ENCODE results near the gene PPP1R14C. TPM values are rescaled to one million over a fixed set of nuclear protein-coding genes. Genes with fewer than 3 reads are reported as not detected.
"Not testable (repeated sequence)": the region's sequence is repeated elsewhere in the genome, so short reads cannot be mapped to it uniquely, and the experiment has no call there.

The PPP1R14C gene
- total RNA-seq, 2 experiments from 2014 or later, result 0.21 TPM; not detected in 1

GRCh38 chr6:150119173-150119572 lies 23.7 kb upstream of the PPP1R14C start:
- Mint-ChIP-seq H3K4me1 (peaks cover 2% of the 10 kb centered on the region), H3K4me3 (no peak overlapping the region), H3K27me3 (peaks cover under 1% of the 10 kb centered on the region), H3K36me3 (ENCODE audit: low read depth) (no peaks in the 10 kb centered on the region), H3K27ac (no peak overlapping the region), H3K9me3 (ENCODE audit: low read depth) (peaks cover 2% of the 10 kb centered on the region)
- ATAC-seq (no peak), DNase-seq (no peak)
- ChIA-PET POLR2A (no interaction called here), CTCF (interaction anchor here (0.6 to 0.7 kb wide), 2 partner anchors 254 to 274 kb away, joined by 3 read pairs; no protein-coding TSS in a partner anchor)
- intact Hi-C loops (cut with DNase I, micrococcal nuclease), result no loop called here

- Mint-ChIP-seq H3K27ac (no peak overlapping the region), H3K27me3 (peaks cover 9% of the 10 kb centered on the region), H3K36me3 (ENCODE audit: low read depth) (no peaks in the 10 kb centered on the region), H3K4me1 (peaks cover 2% of the 10 kb centered on the region), H3K4me3 (no peak overlapping the region), H3K9me3 (ENCODE audit: low read depth) (no peaks in the 10 kb centered on the region)
- intact Hi-C loops (cut with DNase I, micrococcal nuclease), result no loop called here
- ATAC-seq, result no peak
- no peak for DNase-seq
- CTCF ChIA-PET, result no interaction called here
- POLR2A ChIA-PET, result no interaction called here
Observed at GRCh38 chr6:150123645-150124044, 19.2 kb upstream of the PPP1R14C start.

GRCh38 chr6:150124235-150124634 lies 18.6 kb upstream of the PPP1R14C start:
- H3K27ac Mint-ChIP-seq, result no peak overlapping the region
- no peaks in the 10 kb centered on the region for H3K9me3 Mint-ChIP-seq (ENCODE audit: low read depth)
- DNase-seq (no peak), ATAC-seq (no peak)
- H3K4me1 Mint-ChIP-seq, result peaks cover under 1% of the 10 kb centered on the region
- H3K27me3 Mint-ChIP-seq, result peaks cover 9% of the 10 kb centered on the region
- H3K4me3 Mint-ChIP-seq, result no peak overlapping the region
- ChIA-PET CTCF (no interaction called here), POLR2A (no interaction called here)
- intact Hi-C loops (cut with DNase I, micrococcal nuclease), result no loop called here
- H3K36me3 Mint-ChIP-seq (ENCODE audit: low read depth), result no peaks in the 10 kb centered on the region

- peaks cover 13% of the 10 kb centered on the region for H3K27me3 Mint-ChIP-seq
- POLR2A ChIA-PET, result no interaction called here
- no peaks in the 10 kb centered on the region for H3K36me3 Mint-ChIP-seq (ENCODE audit: low read depth)
- CTCF ChIA-PET, result interaction anchor here (1.0 kb wide), 1 partner anchor 13 kb away, joined by 3 read pairs; no protein-coding TSS in a partner anchor
- H3K27ac Mint-ChIP-seq, result no peak overlapping the region
- intact Hi-C loops (cut with DNase I, micrococcal nuclease), result no loop called here
- no peaks in the 10 kb centered on the region for H3K9me3 Mint-ChIP-seq (ENCODE audit: low read depth)
- ATAC-seq (no peak), DNase-seq (no peak)
- no peak overlapping the region for H3K4me3 Mint-ChIP-seq
- H3K4me1 Mint-ChIP-seq, result no peaks in the 10 kb centered on the region
Observed at GRCh38 chr6:150126641-150127291, 16.1 kb upstream of the PPP1R14C start.

GRCh38 chr6:150128425-150128824 lies 14.4 kb upstream of the PPP1R14C start:
- POLR2A ChIA-PET, result no interaction called here
- H3K9me3 Mint-ChIP-seq (ENCODE audit: low read depth), result no peaks in the 10 kb centered on the region
- no peaks in the 10 kb centered on the region for H3K36me3 Mint-ChIP-seq (ENCODE audit: low read depth)
- H3K27me3 Mint-ChIP-seq, result peaks cover 13% of the 10 kb centered on the region
- CTCF ChIA-PET, result interaction anchor here (0.7 kb wide), 1 partner anchor 685 kb away, joined by 3 read pairs; no protein-coding TSS in a partner anchor
- ATAC-seq (no peak), DNase-seq (no peak)
- H3K4me1 Mint-ChIP-seq, result no peaks in the 10 kb centered on the region
- intact Hi-C loops (cut with DNase I, micrococcal nuclease), result no loop called here
- no peak overlapping the region for H3K27ac Mint-ChIP-seq
- H3K4me3 Mint-ChIP-seq, result no peak overlapping the region

GRCh38 chr6:150129616-150130505 lies 13.0 kb upstream of the PPP1R14C start:
- CTCF ChIA-PET, result interaction anchor here (0.6 kb wide), 1 partner anchor 204 kb away, joined by 4 read pairs; no protein-coding TSS in a partner anchor
- no peak overlapping the region for H3K27ac Mint-ChIP-seq
- peaks cover 14% of the 10 kb centered on the region for H3K27me3 Mint-ChIP-seq

GRCh38 chr6:150133686-150134085 lies 9.2 kb upstream of the PPP1R14C start:
- no peak for ATAC-seq
- DNase-seq, result no peak
- no peaks in the 10 kb centered on the region for H3K36me3 Mint-ChIP-seq (ENCODE audit: low read depth)
- no peak overlapping the region for H3K4me3 Mint-ChIP-seq
- H3K27me3 Mint-ChIP-seq, result peaks cover 25% of the 10 kb centered on the region
- peaks cover 5% of the 10 kb centered on the region for H3K9me3 Mint-ChIP-seq (ENCODE audit: low read depth)
- CTCF ChIA-PET, result no interaction called here
- POLR2A ChIA-PET, result no interaction called here
- intact Hi-C loops (cut with DNase I, micrococcal nuclease), result no loop called here
- peaks cover 4% of the 10 kb centered on the region for H3K4me1 Mint-ChIP-seq
- H3K27ac Mint-ChIP-seq, result no peak overlapping the region

More at GRCh38 chr6:150129616-150130505, 13.0 kb upstream of the PPP1R14C start:
- no peaks in the 10 kb centered on the region for H3K36me3 Mint-ChIP-seq (ENCODE audit: low read depth)
- ATAC-seq, result no peak
- H3K9me3 Mint-ChIP-seq (ENCODE audit: low read depth), result no peaks in the 10 kb centered on the region
- H3K4me3 Mint-ChIP-seq, result no peak overlapping the region
- POLR2A ChIA-PET, result no interaction called here
- intact Hi-C loops (cut with DNase I, micrococcal nuclease), result no loop called here
- no peaks in the 10 kb centered on the region for H3K4me1 Mint-ChIP-seq
- no peak for DNase-seq

GRCh38 chr6:150134280-150134920 lies 8.4 kb upstream of the PPP1R14C start:
- POLR2A ChIA-PET, result no interaction called here
- DNase-seq (no peak), ATAC-seq (no peak)
- Mint-ChIP-seq H3K27me3 (peaks cover 28% of the 10 kb centered on the region), H3K4me1 (peaks cover 4% of the 10 kb centered on the region), H3K27ac (no peak overlapping the region), H3K9me3 (ENCODE audit: low read depth) (peaks cover 5% of the 10 kb centered on the region), H3K4me3 (no peak overlapping the region), H3K36me3 (ENCODE audit: low read depth) (no peaks in the 10 kb centered on the region)
- CTCF ChIA-PET, result no interaction called here
- intact Hi-C loops (cut with DNase I, micrococcal nuclease), result no loop called here

- intact Hi-C loops (cut with DNase I, micrococcal nuclease); ATAC-seq; H3K27ac Mint-ChIP-seq; CTCF ChIA-PET; POLR2A ChIA-PET; H3K36me3 Mint-ChIP-seq (ENCODE audit: low read depth); H3K9me3 Mint-ChIP-seq (ENCODE audit: low read depth); H3K4me3 Mint-ChIP-seq; DNase-seq: not testable (repeated sequence)
- peaks cover 49% of the 10 kb centered on the region for H3K27me3 Mint-ChIP-seq
- H3K4me1 Mint-ChIP-seq, result peaks cover 10% of the 10 kb centered on the region
Observed at GRCh38 chr6:150137711-150138110, 5.1 kb upstream of the PPP1R14C start.

GRCh38 chr6:150138638-150139037 lies 4.2 kb upstream of the PPP1R14C start:
- Mint-ChIP-seq H3K27ac (no peak overlapping the region), H3K36me3 (ENCODE audit: low read depth) (no peaks in the 10 kb centered on the region), H3K4me1 (peaks cover 10% of the 10 kb centered on the region), H3K27me3 (peaks cover 49% of the 10 kb centered on the region), H3K4me3 (no peak overlapping the region), H3K9me3 (ENCODE audit: low read depth) (peaks cover 5% of the 10 kb centered on the region)
- no peak for ATAC-seq
- ChIA-PET POLR2A (no interaction called here), CTCF (interaction anchor here (0.7 kb wide), 1 partner anchor 707 kb away, joined by 3 read pairs; no protein-coding TSS in a partner anchor)
- intact Hi-C loops (cut with DNase I, micrococcal nuclease), result no loop called here
- no peak for DNase-seq

- ATAC-seq, result no peak
- H3K27me3 Mint-ChIP-seq, result peaks cover 56% of the 10 kb centered on the region
- ChIA-PET POLR2A (no interaction called here), CTCF (interaction anchor here (0.7 kb wide), 1 partner anchor 13 kb away, joined by 3 read pairs; no protein-coding TSS in a partner anchor)
- H3K4me1 Mint-ChIP-seq, result peaks cover 10% of the 10 kb centered on the region
- no peak overlapping the region for H3K27ac Mint-ChIP-seq
- H3K9me3 Mint-ChIP-seq (ENCODE audit: low read depth), result peaks cover 5% of the 10 kb centered on the region
- intact Hi-C loops (cut with DNase I, micrococcal nuclease), result no loop called here
- no peak overlapping the region for H3K4me3 Mint-ChIP-seq
- no peaks in the 10 kb centered on the region for H3K36me3 Mint-ChIP-seq (ENCODE audit: low read depth)
- no peak for DNase-seq
Observed at GRCh38 chr6:150139533-150139932, 3.3 kb upstream of the PPP1R14C start.
